Sigmoid colon (tissue), 4 donors: ENCODE data around the gene CD81.
"Not testable (repeated sequence)": the region's sequence is repeated elsewhere in the genome, so short reads cannot be mapped to it uniquely, and the experiment has no call there.

Experiments
- EP300 ChIP-seq, 4 donors: sonication (generic); formaldehyde crosslinking; IDR thresholded peaks; one replicate each; pipeline ENCODE4 v1.6.1; 2017; ENCODE audit warnings: antibody characterized with exemption in 4 of 4
- POLR2A ChIP-seq, 2 donors: fragments of 450-650 bp; IDR thresholded peaks; one replicate each; pipeline ENCODE4 v1.6.1; 2016; ENCODE audit warnings: antibody characterized with exemption in 2 of 2, mild to moderate bottlenecking in 2 of 2, moderate library complexity in 2 of 2
- POLR2AphosphoS5 ChIP-seq, 4 donors: sonication (generic); formaldehyde crosslinking; IDR thresholded peaks; one replicate each; pipeline ENCODE4 v1.6.1; 2017; ENCODE audit warnings: antibody characterized with exemption in 4 of 4
- TF ChIP-seq, protein P1 (sequence below), 4 experiments: fragments of 450-650 bp in 3 of 4; fragments of 200-600 bp in 1 of 4; IDR thresholded peaks; one replicate each; pipeline ENCODE4 v1.5.1; 2016 to 2019; ENCODE audit warnings: antibody characterized with exemption in 4 of 4, mild to moderate bottlenecking in 3 of 4, moderate library complexity in 2 of 4

DNA sequence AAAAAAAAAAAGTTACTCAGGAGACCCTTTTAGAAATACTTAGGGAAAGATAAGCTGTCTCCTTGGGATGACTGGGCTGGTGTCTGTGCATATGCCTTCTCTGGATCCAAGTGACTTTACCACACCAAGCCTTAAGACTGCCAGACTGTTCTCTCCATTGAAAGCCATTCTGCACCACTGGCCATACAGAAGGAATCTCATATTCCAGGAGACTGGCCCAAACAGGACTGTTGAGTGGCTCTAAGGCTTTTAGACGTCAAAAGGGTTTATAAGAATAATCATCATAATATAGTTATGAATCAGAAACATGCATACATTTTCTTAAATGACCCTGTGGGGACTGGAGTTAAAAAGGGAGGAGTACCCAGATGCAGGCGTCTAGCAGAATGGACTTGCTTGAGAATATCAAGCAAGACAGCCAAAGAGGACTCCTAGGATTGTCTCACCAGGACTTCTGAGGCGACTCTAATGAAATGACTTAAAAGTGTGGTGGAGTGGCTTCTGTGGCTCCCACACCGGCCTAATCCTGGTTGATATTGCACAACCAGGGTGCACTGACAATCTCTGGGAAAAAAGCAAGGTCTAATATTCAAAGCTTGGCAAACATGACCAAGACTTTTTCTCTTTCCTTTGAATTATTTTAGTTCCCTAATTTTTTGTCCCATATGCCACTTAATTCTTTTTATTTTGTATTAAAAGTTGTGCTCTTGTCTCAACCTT, 43.5 kb upstream of the CD81 start:
- TF ChIP-seq, protein P1, sequence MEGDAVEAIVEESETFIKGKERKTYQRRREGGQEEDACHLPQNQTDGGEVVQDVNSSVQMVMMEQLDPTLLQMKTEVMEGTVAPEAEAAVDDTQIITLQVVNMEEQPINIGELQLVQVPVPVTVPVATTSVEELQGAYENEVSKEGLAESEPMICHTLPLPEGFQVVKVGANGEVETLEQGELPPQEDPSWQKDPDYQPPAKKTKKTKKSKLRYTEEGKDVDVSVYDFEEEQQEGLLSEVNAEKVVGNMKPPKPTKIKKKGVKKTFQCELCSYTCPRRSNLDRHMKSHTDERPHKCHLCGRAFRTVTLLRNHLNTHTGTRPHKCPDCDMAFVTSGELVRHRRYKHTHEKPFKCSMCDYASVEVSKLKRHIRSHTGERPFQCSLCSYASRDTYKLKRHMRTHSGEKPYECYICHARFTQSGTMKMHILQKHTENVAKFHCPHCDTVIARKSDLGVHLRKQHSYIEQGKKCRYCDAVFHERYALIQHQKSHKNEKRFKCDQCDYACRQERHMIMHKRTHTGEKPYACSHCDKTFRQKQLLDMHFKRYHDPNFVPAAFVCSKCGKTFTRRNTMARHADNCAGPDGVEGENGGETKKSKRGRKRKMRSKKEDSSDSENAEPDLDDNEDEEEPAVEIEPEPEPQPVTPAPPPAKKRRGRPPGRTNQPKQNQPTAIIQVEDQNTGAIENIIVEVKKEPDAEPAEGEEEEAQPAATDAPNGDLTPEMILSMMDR (IDR thresholded peaks at IDR 0.05) = not testable (repeated sequence)
- not testable (repeated sequence) for TF ChIP-seq POLR2A, EP300, POLR2AphosphoS5 (IDR thresholded peaks at IDR 0.05)
